ENCODE data around the gene ITGB1BP1. TPM values are rescaled to one million over a fixed set of nuclear protein-coding genes. Genes with fewer than 3 reads are reported as not detected.

Gene ITGB1BP1
- total and polyA plus RNA-seq, 10 donors: 24.0 to 79.4 (median 51.3) TPM

DNA sequence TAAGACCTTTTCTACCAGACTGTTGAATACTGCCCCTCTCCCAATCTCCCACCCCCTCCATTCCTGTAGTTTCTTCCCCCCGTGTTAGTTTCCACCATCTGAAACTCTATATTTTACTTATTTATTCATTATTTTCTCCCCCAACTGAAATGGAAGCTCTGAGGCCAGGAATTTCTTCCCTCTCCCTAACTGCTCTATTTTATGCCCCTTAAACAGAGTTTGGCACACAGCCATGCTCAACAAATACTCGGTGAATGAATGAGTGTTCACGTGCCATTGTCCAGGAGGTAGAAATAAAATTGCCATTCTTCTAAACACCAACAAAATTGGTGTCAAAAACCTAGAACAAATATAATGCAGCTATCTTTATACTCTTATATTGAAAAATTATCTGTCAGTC is 5.6 kb downstream of the ITGB1BP1 start:
- Histone ChIP-seq H3K9me3 (no peaks in the 10 kb centered on the region), H3K4me1 (peaks cover 8 to 51% (median 21%) of the 10 kb centered on the region in 6 donors), H3K36me3 (peaks cover 0 to 56% (median 6%) of the 10 kb centered on the region in 6 donors), H3K27ac (no peak overlapping the region), H3K4me3 (no peak overlapping the region), H3K27me3 (replicated peaks in 1 of 7) (no peaks in the 10 kb centered on the region)
- 93 to 98% (median 97%) methylated on average over 3 of the region's 3 CpGs for WGBS, 5 donors
- no peak for DNase-seq
- intact Hi-C loops (cut with DNase I; ENCODE audit: low total_unique reads): no loop called here
- TF ChIP-seq, protein P1, sequence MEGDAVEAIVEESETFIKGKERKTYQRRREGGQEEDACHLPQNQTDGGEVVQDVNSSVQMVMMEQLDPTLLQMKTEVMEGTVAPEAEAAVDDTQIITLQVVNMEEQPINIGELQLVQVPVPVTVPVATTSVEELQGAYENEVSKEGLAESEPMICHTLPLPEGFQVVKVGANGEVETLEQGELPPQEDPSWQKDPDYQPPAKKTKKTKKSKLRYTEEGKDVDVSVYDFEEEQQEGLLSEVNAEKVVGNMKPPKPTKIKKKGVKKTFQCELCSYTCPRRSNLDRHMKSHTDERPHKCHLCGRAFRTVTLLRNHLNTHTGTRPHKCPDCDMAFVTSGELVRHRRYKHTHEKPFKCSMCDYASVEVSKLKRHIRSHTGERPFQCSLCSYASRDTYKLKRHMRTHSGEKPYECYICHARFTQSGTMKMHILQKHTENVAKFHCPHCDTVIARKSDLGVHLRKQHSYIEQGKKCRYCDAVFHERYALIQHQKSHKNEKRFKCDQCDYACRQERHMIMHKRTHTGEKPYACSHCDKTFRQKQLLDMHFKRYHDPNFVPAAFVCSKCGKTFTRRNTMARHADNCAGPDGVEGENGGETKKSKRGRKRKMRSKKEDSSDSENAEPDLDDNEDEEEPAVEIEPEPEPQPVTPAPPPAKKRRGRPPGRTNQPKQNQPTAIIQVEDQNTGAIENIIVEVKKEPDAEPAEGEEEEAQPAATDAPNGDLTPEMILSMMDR (IDR thresholded peaks at IDR 0.05 in 8 of 11, conservative IDR thresholded peaks at IDR 0.05 in 3 of 11): no peak
- TF ChIP-seq POLR2AphosphoS5 (IDR thresholded peaks at IDR 0.05) (no peak), POLR2A (IDR thresholded peaks at IDR 0.05) (no peak)

DNA sequence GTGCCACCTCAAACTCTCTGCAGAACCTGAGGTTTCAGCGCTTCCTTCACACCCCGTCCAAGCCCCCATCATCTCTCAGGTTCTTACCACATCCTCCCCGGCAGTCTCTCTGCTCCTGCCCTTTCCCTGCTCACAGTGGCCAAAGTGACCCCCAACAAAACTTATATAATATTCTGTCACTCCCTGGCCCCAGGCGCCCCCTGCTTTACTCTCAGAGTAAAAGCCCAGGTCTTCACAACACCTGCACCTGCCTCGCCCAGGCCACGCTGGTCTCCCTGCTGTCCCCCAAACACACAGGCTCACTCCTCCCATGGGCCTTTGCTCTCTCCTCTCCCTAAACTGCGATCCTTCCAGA is 6.4 kb downstream of the ITGB1BP1 start:
- TF ChIP-seq POLR2A (IDR thresholded peaks at IDR 0.05): no peak
- TF ChIP-seq POLR2AphosphoS5 (IDR thresholded peaks at IDR 0.05): no peak
- TF ChIP-seq, protein P1 (IDR thresholded peaks at IDR 0.05 in 8 of 11, conservative IDR thresholded peaks at IDR 0.05 in 3 of 11): no peak
- no peak for DNase-seq
- no peaks in the 10 kb centered on the region for H3K9me3 ChIP-seq
- 85 to 93% (median 91%) methylated on average over 7 of the region's 7 CpGs for whole genome bisulfite sequencing, 5 donors
- intact Hi-C loops (cut with DNase I; ENCODE audit: low total_unique reads): no loop called here
- no peaks in the 10 kb centered on the region for H3K27me3 ChIP-seq (replicated peaks in 1 of 7)
- H3K4me3 ChIP-seq: no peak overlapping the region
- H3K27ac ChIP-seq: no peak overlapping the region
- peaks cover 2 to 43% (median 14%) of the 10 kb centered on the region in 6 donors for H3K4me1 ChIP-seq
- H3K36me3 ChIP-seq: peaks cover 0 to 64% (median 10%) of the 10 kb centered on the region in 6 donors

DNA sequence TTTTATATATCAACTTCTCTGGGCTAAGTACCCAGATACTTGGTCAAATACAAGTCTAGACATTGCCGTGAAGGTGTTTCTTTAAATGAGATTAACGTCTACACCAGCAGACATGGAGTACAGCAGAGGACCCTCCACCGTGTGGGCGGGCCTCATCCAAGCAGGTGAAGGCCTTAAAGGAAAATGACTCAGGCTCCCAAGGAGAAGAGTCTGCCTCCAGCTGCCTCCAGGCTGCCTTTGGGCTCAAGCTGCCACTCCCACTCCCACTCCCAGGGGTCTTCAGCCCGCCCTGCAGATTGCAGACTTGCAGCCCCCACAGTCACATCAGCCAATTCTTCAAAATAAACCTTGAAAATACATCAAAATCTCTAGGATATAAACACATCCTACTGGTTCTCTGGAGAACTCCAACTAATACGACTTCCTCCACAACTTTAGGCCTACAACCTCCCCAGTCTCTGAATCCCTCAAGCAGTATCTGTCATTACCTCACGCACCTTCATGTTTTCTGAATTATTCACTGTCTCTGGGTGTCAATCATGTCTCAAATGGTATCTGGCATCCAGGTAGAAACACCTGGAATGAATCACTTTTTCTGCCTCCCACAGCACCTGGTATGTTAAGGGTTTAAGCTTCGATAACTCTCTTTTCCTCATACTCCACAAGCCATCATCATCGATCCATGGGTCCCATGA is 6.9 kb downstream of the ITGB1BP1 start:
- Histone ChIP-seq H3K4me1 (peaks cover 0 to 38% (median 8%) of the 10 kb centered on the region in 6 donors), H3K27ac (no peak overlapping the region), H3K27me3 (replicated peaks in 1 of 7) (no peaks in the 10 kb centered on the region), H3K9me3 (no peaks in the 10 kb centered on the region), H3K36me3 (peaks cover 0 to 69% (median 15%) of the 10 kb centered on the region in 6 donors), H3K4me3 (no peak overlapping the region)
- intact Hi-C loops (cut with DNase I; ENCODE audit: low total_unique reads): no loop called here
- TF ChIP-seq POLR2AphosphoS5 (IDR thresholded peaks at IDR 0.05): no peak
- no peak for TF ChIP-seq POLR2A (IDR thresholded peaks at IDR 0.05)
- TF ChIP-seq, protein P1 (IDR thresholded peaks at IDR 0.05 in 8 of 11, conservative IDR thresholded peaks at IDR 0.05 in 3 of 11): no peak
- no peak for DNase-seq
- WGBS, 5 donors: 92 to 95% (median 93%) methylated on average over 9 of the region's 9 CpGs

DNA sequence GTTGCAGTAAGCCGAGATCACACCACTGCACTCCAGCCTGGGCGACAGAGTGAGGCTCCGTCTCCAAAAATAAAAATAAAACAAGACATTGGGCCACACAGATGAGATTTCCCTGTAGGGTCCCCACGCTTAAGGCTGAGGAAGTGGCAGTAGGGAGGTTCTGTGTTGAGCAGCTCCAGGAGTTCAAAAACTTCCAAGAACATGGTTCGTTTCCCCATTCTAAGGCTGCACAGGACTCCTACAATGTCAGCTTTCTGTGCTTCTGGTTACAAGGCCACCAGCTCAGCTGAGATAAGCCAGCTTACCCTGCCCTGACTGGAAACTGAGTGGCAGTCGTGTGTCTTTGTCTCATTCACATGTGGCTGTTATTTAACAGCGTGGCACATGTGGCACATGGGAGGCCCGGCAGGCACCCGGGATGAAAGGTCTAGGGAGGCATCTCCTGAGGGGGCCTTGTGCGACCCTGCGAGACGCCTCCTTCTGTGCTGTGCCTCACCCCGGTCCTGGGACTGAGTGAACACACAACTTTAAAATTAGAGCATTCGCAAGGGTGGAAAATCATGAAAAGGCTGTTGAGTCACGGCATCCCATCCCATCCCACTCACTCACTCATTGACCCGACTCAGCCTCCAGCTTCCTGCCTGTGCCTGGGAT is 7.7 kb downstream of the ITGB1BP1 start:
- no peak overlapping the region for H3K27ac ChIP-seq
- H3K36me3 ChIP-seq: peaks cover 0 to 77% (median 21%) of the 10 kb centered on the region in 6 donors
- WGBS, 5 donors: 84 to 97% (median 93%) methylated on average over 16 of the region's 16 CpGs
- no peak for TF ChIP-seq POLR2A (IDR thresholded peaks at IDR 0.05)
- DNase-seq: no peak
- H3K27me3 ChIP-seq (replicated peaks in 1 of 7): no peaks in the 10 kb centered on the region
- intact Hi-C loops (cut with DNase I; ENCODE audit: low total_unique reads): no loop called here
- no peak overlapping the region for H3K4me3 ChIP-seq
- H3K9me3 ChIP-seq: no peaks in the 10 kb centered on the region
- H3K4me1 ChIP-seq: peaks cover 0 to 30% (median 1%) of the 10 kb centered on the region in 6 donors

Measured in spleen (tissue), 11 donors.